HG02943 (cell line): ENCODE measurements around the gene GSTM5.
"Not testable (repeated sequence)": the region's sequence is repeated elsewhere in the genome, so short reads cannot be mapped to it uniquely, and the experiment has no call there.

ENCODE experiments used
- ATAC-seq: cut with Tn5 transposase; IDR thresholded peaks from one replicate; pipeline ENCODE4 v1.9.1; 2021; ENCODE audit warnings: mild to moderate bottlenecking, low read depth, moderate library complexity; ENCODE audit not compliant: unreplicated experiment

Gene GSTM5

DNA sequence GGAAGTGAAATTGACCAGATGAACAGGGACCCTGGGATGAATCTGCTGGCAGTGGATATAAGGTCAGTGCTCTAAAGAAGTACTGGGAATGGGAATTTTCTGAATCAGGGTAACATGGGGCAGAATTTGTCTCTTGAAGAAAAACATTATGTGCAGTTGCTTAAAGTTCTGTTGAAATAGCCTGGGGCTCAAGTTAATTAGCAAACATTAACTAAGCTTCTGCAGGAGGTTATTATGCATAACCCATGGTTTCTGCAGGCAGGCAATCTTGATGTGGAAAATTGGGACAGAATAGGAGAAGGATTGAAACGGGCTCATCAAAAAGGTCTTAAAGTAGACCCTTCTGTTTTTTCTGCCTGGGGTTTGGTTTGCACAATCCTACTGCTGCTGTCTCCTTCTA, 14.0 kb downstream of the GSTM5 start:
- ATAC-seq, result no peak

DNA sequence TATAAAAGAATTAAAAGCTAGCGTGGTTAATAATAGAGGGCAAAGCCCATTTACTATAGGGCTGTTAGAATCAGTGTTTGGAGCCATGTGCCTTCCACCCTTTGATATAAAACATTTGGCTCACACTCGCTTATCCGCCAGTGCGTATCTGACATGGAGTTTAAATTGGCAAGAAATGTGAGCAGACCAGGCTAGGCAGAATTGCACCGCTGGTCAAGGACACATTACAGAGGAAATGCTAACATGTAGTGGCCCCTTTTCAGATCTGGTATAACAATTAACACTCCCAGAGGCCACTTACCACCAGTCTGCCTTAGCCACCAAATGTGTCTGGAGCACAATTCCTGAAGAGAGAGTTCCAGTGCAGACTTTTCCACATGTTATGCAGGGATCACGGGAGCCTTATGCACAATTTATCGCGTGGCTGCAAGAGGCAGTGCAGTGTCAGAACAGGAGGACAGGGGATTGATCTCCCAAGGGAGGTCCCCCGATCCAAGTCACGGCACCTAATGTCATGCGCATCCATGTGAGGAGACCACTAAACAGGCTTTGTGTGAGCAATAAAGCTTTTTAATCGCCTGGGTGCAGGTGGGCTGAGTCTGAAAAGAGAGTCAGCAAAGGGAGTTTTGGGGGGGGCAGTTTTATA, 14.8 kb downstream of the GSTM5 start:
- no peak for ATAC-seq

DNA sequence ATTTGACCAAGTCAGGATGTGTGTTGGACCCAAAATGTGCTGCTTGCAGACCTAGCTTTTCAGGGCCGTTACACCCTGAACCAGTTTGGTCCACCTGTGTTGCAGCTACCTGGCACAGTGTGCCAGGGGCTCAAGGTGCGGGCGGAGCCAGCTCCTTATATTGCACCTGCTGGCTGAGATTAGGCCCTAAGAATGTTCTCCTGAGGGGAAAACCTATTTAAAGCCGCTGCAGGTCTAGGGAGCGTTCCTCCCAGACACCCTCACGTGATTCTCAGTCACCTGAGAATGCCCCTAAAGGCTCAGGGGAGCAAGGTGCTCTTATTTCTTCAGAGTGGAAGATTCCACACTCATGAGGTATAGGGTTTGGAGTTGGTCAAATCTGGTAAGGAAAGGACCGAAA, 16.8 kb downstream of the GSTM5 start:
- ATAC-seq, result no peak

DNA sequence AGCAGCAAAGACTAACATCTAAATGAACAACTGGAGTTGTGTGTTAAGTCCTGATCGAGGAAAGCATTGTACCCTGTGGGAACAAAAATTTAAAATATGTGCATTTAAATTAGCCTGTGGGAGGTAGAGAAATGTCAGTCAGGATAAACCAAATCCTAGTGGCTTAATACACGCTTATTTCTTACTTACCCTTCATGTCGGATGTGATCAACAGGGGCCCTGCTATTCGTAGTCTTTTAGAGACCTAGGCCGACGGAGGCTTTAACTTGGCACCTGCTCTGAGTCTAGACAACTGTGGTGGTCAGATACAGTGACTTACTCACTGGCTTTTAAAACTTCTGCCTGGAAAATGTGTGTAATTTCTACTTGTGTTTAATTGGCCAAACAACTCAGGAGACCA, 18.6 kb downstream of the GSTM5 start:
- no peak for ATAC-seq

DNA sequence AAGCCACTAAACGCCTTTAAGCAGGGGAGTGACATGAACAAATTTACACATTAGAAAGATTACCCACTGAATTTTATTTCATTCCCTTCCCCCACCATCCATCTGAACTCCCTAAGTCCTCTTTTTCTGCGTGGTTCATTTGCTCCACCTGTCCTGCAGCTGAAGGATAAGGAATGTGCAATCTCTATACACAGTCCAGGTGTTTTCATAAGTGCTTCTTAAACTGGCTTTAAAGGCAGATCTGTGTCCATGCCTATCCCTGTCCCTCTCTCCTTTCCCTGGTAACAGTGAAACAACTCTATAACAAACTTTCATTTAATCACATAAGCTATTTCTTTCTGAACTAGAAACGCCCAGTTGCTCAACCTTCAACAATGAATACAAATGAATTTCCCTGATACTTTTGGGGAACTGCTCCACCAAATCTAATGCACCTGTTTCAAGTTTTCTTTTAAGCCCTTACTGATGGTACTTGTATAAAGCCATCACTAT, 20.4 kb downstream of the GSTM5 start:
- no peak for ATAC-seq

DNA sequence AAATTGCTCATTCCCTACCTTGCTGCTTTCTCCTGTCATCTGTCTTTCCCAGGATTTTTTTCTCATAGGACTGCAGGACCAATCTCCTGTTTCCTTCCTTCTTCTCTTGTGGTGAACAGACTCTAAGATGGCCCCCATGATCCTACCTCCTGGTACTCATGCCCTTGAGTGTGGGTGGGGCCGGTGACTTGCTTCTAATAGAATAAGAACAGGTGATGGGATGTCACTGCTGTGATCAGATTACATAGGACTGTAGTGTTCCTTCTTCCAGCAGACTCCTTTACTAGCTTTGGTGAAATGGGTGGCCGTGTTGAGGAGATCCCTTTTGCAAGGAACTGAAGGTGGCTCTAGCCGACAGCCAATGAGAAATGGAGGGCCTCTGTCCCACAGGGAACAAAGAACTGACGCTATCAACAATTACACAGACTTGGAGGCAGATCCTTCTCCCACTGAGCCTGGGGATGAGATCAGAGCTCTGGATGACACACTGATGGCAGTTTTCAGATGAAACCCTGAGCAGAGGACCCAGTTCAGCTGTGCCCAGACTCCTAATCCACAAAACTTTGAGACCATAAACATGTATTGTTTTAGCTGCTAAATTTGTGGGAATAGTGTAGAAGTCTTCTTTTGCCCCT, 21.3 kb downstream of the GSTM5 start:
- no peak for ATAC-seq

DNA sequence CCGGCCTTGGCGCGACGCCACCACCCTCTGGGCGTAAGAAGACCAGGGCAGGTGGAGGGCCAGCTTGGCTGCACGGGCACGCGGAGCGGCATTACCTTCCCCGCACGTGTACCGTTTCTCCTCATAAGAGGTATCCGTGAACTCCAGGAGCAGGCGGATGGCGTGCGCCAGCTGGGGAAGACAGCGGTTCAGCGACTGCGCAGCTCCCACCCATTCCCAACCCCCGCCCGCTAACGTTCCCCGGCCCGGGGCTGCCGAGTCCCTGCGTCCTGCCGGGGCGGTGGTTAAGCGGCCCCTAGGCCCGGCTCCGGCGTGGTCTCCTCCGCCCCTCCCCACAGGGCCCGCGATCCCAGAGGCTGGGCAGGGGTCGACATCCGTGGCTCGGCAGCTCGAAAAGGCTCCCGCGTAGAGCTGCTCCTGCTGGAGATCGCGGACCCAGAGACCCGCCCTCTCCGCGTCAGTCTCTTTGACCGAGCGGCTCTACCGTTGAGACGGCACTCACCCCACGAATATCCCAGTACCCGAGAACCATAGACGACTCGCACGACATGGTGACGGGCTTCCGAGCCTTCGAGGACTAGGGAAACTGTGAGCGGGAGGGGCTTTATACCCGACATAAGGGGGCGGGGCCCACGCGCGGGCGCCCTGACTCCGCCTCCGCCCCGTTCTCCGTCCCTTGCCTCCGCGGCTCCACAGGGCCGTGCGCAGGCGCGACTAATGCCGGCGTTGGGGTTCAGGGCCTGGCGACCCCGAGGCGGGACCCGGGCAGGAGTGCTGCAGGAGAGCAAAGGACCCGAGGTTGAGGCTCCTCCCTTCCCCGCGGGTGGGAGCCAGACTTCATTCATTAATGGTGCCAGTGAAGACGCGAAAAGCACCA, 27.9 kb downstream of the GSTM5 start:
- peak; percentile 84 for ATAC-seq

DNA sequence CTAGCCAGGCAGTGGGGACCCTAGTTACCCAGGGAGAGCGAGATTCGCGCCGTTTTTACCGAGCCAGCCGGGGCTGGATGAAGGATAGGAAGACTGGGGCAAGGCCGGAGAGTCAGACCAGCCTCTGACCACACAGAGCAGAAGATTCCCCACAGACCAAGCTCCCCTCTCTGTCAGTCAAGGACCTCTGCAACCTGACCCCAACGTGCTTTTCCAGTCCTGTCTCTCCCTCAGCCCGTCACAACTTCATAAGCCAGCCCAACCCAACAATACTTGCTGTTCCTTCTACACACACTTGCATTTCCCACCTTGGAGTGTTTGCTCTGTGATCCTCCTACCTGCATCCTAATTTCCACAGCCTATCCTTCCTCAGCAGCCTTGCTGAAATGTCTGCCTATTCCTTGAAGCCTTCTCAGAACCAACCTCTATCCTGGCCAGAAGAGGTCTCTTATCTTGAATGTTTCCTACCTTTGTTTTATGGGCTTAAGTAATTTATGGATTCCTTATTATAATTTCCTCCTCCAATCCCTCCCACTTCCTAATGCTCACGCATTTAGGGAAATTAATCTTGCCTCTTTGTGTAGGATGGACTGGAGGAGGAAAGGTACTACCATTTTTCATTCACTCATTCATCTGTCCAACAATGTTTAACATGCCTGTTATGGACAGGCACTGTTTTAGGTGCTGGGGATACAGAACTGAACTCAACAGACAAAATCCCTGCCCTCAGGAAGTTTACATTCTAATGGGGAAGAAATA, 28.7 kb downstream of the GSTM5 start, which contains the start of gene GSTM3:
Gene GSTM3, minus strand, starts transcription at position 424 of the 759 bp plus-strand sequence. CDS start 751 bp downstream, outside the sequence.
- no peak for ATAC-seq

DNA sequence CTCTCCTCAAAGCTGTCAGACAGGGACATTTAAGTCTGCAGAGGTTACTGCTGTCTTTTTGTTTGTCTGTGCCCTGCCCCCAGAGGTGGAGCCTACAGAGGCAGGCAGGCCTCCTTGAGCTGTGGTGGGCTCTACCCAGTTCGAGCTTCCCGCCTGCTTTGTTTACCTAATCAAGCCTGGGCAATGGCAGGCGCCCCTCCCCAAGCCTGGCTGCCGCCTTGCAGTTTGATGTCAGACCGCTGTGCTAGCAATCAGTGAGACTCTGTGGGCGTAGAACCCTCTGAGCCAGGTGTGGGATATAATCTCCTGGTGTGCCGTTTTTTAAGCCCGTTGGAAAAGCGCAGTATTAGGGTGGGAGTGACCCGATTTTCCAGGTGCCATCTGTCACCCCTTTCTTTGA, 36.3 kb downstream of the GSTM5 start:
- not testable (repeated sequence) for ATAC-seq

DNA sequence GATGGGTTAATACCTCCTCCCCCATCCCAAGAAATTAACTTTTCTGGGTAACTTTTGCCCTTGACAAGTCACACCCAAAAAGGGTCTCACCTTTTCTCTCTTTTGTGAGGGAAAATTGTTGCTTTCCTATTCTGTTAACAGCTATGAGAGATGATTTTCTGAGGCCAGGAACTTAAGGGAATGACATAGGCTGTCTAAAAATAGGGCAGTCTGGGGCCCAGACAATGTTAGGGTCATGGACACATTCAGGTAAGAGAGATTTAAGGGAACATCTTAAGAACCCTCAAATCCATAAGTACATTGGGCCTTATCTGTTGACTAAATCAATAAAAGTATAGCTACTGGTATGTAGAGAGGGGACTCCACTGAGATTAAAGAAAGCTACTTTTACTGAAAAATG, 37.2 kb downstream of the GSTM5 start:
- ATAC-seq, result no peak

DNA sequence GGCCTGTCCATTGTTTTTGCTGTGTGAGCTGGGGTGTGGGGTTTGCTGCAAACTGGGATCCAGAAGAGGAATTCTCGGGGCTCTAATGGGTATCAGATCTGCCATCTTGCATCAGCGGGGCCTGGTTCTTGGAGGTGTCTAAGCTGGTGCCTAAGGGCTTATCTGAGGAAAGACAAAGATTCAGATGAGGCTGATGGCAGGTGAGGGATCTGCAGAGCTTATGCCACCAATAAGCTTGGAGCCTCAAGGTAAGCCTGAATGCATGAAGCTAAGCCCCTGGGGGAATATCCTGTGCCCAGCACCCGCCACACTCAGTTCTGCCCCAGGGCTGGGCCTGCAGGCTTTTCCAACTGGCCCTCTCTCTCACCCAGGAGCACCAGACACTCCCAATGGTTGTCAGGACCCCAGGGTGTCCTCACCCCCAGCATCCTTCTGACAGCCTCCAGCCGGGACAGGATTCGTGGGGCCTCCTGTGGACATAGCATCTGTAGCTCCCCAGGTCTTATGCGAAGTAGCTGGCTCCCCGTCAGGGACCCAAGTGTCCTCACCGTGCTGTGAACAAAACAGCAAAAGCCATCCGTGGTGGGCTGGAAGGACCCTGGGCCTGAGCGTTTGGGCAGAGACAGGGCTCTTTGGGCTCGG, 38.3 kb downstream of the GSTM5 start:
- ATAC-seq, result no peak

DNA sequence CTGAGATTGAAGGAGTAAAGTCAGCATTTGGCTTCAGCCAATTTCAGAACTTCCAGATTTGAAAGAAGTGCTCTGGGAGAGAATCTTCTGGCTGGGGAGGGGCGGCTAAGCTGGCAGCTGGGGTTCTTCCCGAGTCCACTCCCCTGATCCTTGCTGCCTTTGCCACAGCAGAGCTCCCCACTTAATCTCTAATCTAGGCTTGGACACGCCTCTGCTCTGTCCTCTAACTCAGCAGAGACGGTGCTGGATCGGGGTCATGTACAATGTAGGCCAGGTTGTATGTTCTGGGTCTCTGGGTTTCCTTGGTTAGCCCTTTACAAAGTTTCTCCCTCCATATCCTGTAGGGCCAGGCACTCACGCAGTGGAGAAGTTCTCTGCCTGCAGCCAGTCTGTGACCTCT, 38.9 kb downstream of the GSTM5 start:
- ATAC-seq, result no peak

DNA sequence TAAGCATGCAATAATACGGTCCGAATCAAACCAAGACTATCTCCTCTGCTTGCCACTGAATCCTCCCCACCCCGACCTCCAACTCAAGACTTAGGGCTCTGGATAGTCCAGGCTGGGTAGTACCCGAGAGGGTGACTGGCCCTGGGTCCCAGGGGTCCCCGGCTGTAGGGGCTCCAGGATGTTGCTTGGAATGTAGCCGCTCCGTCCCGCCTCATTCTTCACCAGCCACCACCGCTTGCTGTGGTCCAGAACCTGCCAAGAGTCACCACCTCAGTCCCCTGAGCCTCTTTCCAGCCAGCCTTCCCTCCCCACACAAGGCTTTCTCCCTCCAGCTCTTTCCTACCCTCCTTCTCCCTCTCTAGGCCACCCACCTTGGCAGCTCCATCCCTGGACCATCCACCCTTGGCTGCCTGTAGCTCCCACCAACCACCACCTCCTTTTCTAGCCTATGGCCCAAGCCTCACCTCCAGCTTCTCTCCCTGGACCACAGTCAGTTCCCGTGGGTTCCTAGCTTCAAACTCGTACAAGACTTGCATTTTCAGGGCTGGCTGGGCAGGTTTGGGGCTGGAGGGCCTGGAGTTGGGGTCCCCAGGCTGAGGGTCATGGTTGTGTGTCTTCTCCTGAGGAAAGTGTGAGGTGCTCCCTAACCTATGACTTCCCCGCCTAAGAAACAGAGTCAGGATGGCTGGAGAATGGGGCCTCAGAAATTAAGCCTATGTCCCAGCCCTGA, 39.6 kb downstream of the GSTM5 start:
- no peak for ATAC-seq

DNA sequence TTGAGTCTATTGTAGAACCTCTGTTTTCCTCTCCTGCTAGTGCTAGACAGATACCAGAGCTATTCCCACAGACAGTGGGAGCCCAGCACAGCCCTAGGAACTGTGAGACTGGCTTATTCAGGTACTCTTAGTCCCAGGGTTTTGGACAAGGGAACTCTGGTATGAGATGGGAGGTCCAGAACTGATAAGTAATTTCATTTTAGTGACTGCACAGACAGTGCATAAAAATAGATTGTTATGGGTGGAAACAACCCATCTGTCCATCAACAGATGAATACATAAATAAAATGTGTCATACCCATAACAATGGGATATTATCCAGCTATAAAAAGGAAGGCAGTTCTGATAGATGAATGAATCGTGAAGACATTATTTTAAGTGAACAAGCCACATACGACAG, 42.7 kb downstream of the GSTM5 start:
- no peak for ATAC-seq

DNA sequence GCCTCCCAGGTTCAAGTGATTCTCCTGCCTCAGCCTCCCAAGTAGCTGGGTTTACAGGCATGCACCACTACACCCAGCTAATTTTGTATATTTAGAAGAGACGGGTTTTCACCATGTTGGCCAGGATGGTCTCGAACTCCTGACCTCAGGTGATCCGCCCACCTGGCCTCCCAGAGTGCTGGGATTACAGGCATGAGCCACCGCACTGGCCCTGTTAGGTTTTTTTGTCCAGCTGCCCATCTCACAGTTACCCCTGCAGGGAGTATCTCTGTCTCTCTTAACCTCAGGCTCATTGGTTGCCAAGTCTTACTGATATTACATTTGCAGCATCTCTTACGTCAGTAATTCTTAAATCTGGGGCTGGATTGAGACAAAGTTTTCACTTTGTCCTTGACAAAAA, 44.3 kb downstream of the GSTM5 start:
- not testable (repeated sequence) for ATAC-seq

DNA sequence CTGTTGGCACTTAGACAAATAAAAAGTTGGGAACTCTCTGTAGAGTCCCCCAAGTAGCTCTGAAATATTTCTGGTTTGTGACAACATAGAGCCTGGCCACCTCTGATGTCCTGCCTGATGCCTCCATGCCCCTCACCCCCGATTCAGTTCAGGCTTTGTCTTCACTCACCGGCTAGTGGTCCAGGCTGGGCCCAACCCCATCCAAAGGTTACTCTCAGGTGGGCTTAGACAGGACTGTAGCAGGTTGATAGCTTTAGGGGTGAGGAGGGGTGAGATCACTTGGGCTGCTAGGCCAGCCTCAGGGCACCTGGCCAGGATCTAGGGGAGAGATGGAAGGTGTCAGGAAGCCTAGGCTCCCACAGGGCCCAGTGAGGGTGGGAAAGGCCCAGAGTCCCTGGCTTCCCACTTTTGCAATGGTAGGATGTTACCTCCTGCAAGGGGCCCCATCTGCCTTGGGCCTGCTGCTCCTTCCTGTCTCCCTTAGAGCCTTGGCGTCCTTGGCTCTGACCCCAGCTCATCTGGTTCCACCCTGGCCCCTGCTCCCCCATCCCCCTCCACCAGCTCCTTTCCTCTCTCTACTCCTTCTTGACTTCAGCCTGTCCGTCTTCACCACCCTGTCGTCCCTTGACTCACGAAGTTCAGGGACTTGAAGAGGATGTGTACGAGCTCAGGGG, 44.9 kb downstream of the GSTM5 start:
- no peak for ATAC-seq

DNA sequence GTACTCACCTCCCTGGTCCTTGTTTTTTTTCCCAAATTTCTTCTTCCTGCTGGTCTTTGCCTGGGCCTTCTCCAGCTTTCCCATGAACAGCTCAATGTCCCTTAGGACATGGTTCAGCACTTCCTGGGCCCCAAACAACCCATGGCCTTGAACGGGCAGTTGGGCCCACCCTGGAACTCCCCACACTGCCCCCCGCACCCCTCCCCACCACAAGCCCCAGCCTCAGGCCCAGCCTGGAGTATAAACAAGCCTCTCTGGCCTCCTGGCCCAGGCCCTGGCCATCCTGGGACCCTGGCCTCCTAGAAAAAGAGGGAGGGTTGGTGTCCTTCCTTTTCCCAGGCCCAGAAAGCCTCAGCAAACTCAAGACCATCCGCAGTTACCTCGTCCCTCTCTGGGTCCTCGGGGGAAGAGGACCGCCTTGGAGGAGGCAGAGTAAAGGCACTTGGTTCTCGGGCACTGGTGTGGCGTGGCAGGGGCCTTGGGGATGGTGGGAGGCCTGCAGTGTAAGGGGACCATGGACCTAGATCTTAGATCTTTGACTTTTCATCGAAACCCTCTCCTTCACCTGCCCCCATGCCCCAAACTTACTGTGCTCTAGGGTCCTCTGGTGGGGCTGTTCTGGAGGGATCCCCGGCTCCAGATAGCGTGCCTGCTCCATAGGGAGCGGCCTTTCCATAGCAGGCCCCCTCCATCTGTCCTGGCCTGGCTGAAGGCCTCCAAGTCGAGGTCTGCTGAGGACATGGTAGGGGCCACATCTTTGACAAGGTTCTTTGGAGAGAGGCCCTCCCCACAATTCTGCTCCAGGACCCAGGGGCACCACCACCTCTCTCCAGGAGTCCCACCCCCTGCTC, 46.1 kb downstream of the GSTM5 start:
- ATAC-seq, result no peak
